Fibroblast of lung (primary cell): ENCODE data around the gene SHANK3.

Source experiments
- EZH2 ChIP-seq: IDR thresholded peaks from 2 replicates; pipeline ENCODE4 v1.5.1; 2012; ENCODE audit warnings: low read length, control low read depth, mild to moderate bottlenecking; ENCODE audit errors: missing control alignments
- TF ChIP-seq, protein P1 (sequence below), 2 donors: IDR thresholded peaks in 1 of 2; conservative IDR thresholded peaks in 1 of 2; 1 replicate in 1 of 2; 2 replicates in 1 of 2; pipeline ENCODE4 v1.5.1; 2011 to 2012; ENCODE audit warnings: low read length in 2 of 2, control low read depth in 1 of 2, inconsistent platforms in 1 of 2, low read depth in 1 of 2, mild to moderate bottlenecking in 1 of 2

DNA sequence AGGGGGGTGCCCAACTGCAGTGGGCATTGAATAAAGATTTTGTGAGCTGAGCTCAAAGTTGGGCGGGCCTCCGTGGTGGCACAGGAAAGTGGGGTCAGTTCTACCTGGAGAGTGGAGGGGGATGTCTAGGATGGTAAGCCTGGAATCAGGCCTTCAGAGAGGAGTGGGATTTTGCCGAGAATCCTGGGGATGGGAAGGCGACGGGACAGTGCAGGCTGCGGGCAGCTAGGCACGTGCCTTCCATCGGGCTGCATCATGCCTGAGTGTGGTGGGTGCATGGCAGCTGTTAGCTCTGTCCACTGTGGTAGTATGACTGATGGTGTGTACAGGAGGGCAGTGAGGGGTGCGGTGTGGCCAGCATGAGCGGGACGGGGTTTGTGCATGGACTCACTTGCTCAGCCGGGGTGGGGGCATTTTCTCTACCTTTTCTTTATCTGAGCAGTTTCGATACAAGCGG, 3.6 kb downstream of the SHANK3 start:
- no peak for TF ChIP-seq EZH2
- TF ChIP-seq, protein P1, sequence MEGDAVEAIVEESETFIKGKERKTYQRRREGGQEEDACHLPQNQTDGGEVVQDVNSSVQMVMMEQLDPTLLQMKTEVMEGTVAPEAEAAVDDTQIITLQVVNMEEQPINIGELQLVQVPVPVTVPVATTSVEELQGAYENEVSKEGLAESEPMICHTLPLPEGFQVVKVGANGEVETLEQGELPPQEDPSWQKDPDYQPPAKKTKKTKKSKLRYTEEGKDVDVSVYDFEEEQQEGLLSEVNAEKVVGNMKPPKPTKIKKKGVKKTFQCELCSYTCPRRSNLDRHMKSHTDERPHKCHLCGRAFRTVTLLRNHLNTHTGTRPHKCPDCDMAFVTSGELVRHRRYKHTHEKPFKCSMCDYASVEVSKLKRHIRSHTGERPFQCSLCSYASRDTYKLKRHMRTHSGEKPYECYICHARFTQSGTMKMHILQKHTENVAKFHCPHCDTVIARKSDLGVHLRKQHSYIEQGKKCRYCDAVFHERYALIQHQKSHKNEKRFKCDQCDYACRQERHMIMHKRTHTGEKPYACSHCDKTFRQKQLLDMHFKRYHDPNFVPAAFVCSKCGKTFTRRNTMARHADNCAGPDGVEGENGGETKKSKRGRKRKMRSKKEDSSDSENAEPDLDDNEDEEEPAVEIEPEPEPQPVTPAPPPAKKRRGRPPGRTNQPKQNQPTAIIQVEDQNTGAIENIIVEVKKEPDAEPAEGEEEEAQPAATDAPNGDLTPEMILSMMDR (conservative IDR thresholded peaks at IDR 0.05 in 1 of 2, IDR thresholded peaks at IDR 0.05 in 1 of 2; ENCODE audit: low read depth in 1 of 2, low read length in 2 of 2) = no peak
